ENCODE results near the gene SCAMP4.

Gene SCAMP4

GRCh38 chr19:1865172-1866010 is 39.8 kb upstream of the SCAMP4 start:
- no peak for TF ChIP-seq CTCF (IDR thresholded peaks at IDR 0.05; ENCODE audit: insufficient read depth, low read length, missing control alignments)
- DNase-seq (ENCODE audit: low read depth, low spot score), result no peak
- peak overlapping the region; percentile 73 for H3K4me3 ChIP-seq (ENCODE audit: low read depth, low read length)
- CTCF ChIA-PET, result interaction anchor here (0.8 to 3.2 kb wide), 11 partner anchors 8 to 65 kb away, joined by 3 to 16 read pairs (median 4); no protein-coding TSS in a partner anchor
- POLR2A ChIA-PET, result interaction anchor here (1.2 kb wide), 1 partner anchor 10 kb away, joined by 8 read pairs; no protein-coding TSS in a partner anchor

DNA sequence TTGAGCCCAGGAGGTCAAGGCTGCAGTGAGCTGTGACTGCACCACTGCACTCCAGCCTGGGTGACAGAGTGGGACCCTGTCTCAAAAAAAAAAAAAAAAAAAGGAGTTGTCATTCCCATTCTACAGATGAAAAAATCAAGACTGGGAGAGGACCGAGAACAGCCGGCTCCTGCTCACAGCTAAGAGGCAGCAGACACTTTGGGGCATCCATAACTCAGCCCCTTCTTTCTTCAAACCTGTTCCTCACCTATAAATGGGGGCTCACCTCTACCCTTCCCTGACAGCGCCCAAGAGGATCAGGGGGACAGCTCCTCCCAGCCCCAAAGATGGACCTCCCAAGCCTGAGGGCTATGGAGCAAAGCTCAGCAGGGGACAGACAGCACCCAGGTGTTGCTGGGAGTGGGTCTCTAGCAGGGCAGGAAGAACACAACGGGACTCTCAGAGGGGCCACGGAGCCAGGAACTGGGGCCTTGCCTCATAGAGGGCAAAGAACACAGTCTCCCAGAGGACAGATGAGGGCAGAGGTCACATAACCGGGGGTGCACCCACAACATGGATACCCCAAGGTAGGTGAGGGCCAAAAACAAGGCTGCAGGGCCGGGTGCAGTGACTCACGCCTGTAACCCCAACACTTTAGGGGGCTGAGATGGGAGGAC is 38.4 kb upstream of the SCAMP4 start:
- DNase-seq (ENCODE audit: low read depth, low spot score), result no peak
- ChIA-PET CTCF (interaction anchor here (0.6 to 3.2 kb wide), 5 partner anchors 8 to 54 kb away, joined by 3 to 16 read pairs (median 4); no protein-coding TSS in a partner anchor), POLR2A (no interaction called here)
- no peak for TF ChIP-seq CTCF (IDR thresholded peaks at IDR 0.05; ENCODE audit: insufficient read depth, low read length, missing control alignments)
- H3K4me3 ChIP-seq (ENCODE audit: low read depth, low read length), result no peak overlapping the region

GRCh38 chr19:1867349-1867724 is 37.9 kb upstream of the SCAMP4 start:
- ChIA-PET CTCF (interaction anchor here (1.9 kb wide), 1 partner anchor 18 kb away, joined by 6 read pairs; no protein-coding TSS in a partner anchor), POLR2A (no interaction called here)
- no peak for DNase-seq (ENCODE audit: low read depth, low spot score)
- H3K4me3 ChIP-seq (ENCODE audit: low read depth, low read length), result no peak overlapping the region
- TF ChIP-seq CTCF (IDR thresholded peaks at IDR 0.05; ENCODE audit: insufficient read depth, low read length, missing control alignments), result no peak

- H3K4me3 ChIP-seq (ENCODE audit: low read depth, low read length), result no peak overlapping the region
- ChIA-PET CTCF (interaction anchor here (1.0 to 1.3 kb wide), 2 partner anchors 14 to 16 kb away, joined by 3 to 4 read pairs; no protein-coding TSS in a partner anchor), POLR2A (no interaction called here)
- TF ChIP-seq CTCF (IDR thresholded peaks at IDR 0.05; ENCODE audit: insufficient read depth, low read length, missing control alignments), result no peak
- DNase-seq (ENCODE audit: low read depth, low spot score), result no peak
These were observed 36.2 kb upstream of the SCAMP4 start for GRCh38 chr19:1868971-1869370.

DNA sequence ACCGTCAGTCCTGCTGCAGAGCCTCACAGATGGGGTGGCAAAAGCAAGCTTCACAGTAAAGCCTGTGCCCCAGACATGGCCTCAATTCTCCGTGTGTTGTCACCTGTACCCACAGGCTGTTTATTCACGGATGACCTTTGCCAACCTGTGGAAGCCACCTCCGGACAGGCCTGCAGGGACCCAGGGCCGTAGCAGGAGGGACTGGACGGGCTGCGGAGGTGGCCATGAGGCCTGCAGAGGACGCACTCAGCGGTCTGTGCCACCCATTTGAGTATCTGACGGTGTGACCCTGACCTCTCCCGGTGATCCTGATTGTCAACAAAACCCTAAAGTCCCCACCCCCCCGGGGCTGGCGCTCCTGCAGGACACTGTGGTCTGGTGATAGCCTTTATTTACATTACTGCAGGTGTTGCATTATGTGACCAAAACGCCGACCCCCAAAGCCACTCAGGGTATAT is 34.0 kb upstream of the SCAMP4 start:
- CTCF ChIA-PET, result no interaction called here
- POLR2A ChIA-PET, result no interaction called here
- no peak for DNase-seq (ENCODE audit: low read depth, low spot score)
- no peak for TF ChIP-seq CTCF (IDR thresholded peaks at IDR 0.05; ENCODE audit: insufficient read depth, low read length, missing control alignments)
- no peak overlapping the region for H3K4me3 ChIP-seq (ENCODE audit: low read depth, low read length)

- no peak overlapping the region for H3K4me3 ChIP-seq (ENCODE audit: low read depth, low read length)
- ChIA-PET POLR2A (no interaction called here), CTCF (interaction anchor here (1.4 kb wide), 1 partner anchor 46 kb away, joined by 4 read pairs; no protein-coding TSS in a partner anchor)
- DNase-seq (ENCODE audit: low read depth, low spot score), result no peak
- TF ChIP-seq CTCF (IDR thresholded peaks at IDR 0.05; ENCODE audit: insufficient read depth, low read length, missing control alignments), result no peak
These were observed 33.6 kb upstream of the SCAMP4 start for GRCh38 chr19:1871630-1872029.

All from AG04449 (cell line).